DOHH2 (cell line): Measurements from ENCODE around the gene PREX1.

Source experiments
- H3F3A ChIP-seq: fragments of 200-600 bp; sonication (generic), shearing (Covaris generic); 2 replicates; pipeline ENCODE4 v1.6.0; 2016; ENCODE audit warnings: antibody characterized with exemption, mild to moderate bottlenecking; ENCODE audit not compliant: control insufficient read depth, insufficient read depth
- H3K27ac ChIP-seq: fragments of 200-600 bp; sonication (generic); 2 replicates; pipeline ENCODE4 v1.5.1; 2014; ENCODE audit warnings: low read depth, mild to moderate bottlenecking, low read length, moderate library complexity
- H3K27me3 ChIP-seq: fragments of 200-600 bp; sonication (generic); 2 replicates; pipeline ENCODE4 v1.6.1; 2014; ENCODE audit warnings: mild to moderate bottlenecking, low read length, mixed read lengths; ENCODE audit not compliant: control insufficient read depth
- H3K36me3 ChIP-seq: fragments of 200-600 bp; sonication (generic); 2 replicates; pipeline ENCODE4 v1.6.1; 2014; ENCODE audit warnings: mild to moderate bottlenecking, low read length, moderate library complexity, mixed read lengths; ENCODE audit not compliant: control insufficient read depth
- H3K4me1 ChIP-seq: fragments of 200-600 bp; sonication (generic); 2 replicates; pipeline ENCODE4 v1.6.1; 2014; ENCODE audit warnings: mild to moderate bottlenecking, low read length, mixed read lengths; ENCODE audit not compliant: control insufficient read depth
- H3K4me2 ChIP-seq: fragments of 200-600 bp; sonication (generic); 2 replicates; pipeline ENCODE4 v1.6.0; 2014; ENCODE audit warnings: mild to moderate bottlenecking, low read length, moderate library complexity
- H3K4me3 ChIP-seq: fragments of 200-600 bp; sonication (generic); 2 replicates; pipeline ENCODE4 v1.5.1; 2014; ENCODE audit warnings: mild to moderate bottlenecking, low read length, mixed read lengths
- H3K79me2 ChIP-seq: fragments of 200-600 bp; sonication (generic); 2 replicates; pipeline ENCODE4 v1.6.1; 2014; ENCODE audit warnings: mild to moderate bottlenecking, low read length, mixed read lengths; ENCODE audit not compliant: control insufficient read depth
- H3K9me2 ChIP-seq: fragments of 200-600 bp; sonication (generic); replicated peaks from 2 replicates; pipeline ENCODE4 v1.6.1; 2014; ENCODE audit warnings: mild to moderate bottlenecking, low read length, mixed read lengths; ENCODE audit not compliant: control insufficient read depth
- H3K9me3 ChIP-seq: fragments of 200-600 bp; sonication (generic); 2 replicates; pipeline ENCODE4 v1.6.1; 2014; ENCODE audit warnings: antibody characterized with exemption, low read length, mixed read lengths; ENCODE audit not compliant: control insufficient read depth, insufficient read depth
- H4K20me1 ChIP-seq: fragments of 200-600 bp; sonication (generic); 2 replicates; pipeline ENCODE4 v1.6.0; 2014; ENCODE audit warnings: low read depth, mild to moderate bottlenecking, antibody characterized with exemption, low read length, moderate library complexity; ENCODE audit not compliant: control insufficient read depth, insufficient read depth
- EZH2phosphoT487 ChIP-seq: fragments of 200-600 bp; sonication (generic); IDR thresholded peaks from 2 replicates; pipeline ENCODE4 v1.6.1; 2017; ENCODE audit warnings: borderline replicate concordance, mild to moderate bottlenecking, antibody characterized with exemption, low read length, moderate library complexity, mixed read lengths
- TF ChIP-seq, protein P1 (sequence below): fragments of 200-600 bp; sonication (generic); IDR thresholded peaks from one replicate; pipeline ENCODE4 v1.5.1; 2014; ENCODE audit warnings: antibody characterized with exemption, mild to moderate bottlenecking, low read depth, low read length; ENCODE audit not compliant: poor library complexity, severe bottlenecking

The PREX1 gene

GRCh38 chr20:48807051-48807450 lies 20.7 kb downstream of the PREX1 start:
- no peaks in the 10 kb centered on the region for H3K9me2 ChIP-seq
- peaks cover 15% of the 10 kb centered on the region for H3K4me1 ChIP-seq
- H3K4me2 ChIP-seq = no peak overlapping the region
- TF ChIP-seq, protein P1, sequence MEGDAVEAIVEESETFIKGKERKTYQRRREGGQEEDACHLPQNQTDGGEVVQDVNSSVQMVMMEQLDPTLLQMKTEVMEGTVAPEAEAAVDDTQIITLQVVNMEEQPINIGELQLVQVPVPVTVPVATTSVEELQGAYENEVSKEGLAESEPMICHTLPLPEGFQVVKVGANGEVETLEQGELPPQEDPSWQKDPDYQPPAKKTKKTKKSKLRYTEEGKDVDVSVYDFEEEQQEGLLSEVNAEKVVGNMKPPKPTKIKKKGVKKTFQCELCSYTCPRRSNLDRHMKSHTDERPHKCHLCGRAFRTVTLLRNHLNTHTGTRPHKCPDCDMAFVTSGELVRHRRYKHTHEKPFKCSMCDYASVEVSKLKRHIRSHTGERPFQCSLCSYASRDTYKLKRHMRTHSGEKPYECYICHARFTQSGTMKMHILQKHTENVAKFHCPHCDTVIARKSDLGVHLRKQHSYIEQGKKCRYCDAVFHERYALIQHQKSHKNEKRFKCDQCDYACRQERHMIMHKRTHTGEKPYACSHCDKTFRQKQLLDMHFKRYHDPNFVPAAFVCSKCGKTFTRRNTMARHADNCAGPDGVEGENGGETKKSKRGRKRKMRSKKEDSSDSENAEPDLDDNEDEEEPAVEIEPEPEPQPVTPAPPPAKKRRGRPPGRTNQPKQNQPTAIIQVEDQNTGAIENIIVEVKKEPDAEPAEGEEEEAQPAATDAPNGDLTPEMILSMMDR = no peak
- TF ChIP-seq EZH2phosphoT487 = no peak
- no peaks in the 10 kb centered on the region for H3K36me3 ChIP-seq
- H4K20me1 ChIP-seq = no peaks in the 10 kb centered on the region
- no peaks in the 10 kb centered on the region for H3K27me3 ChIP-seq
- H3F3A ChIP-seq = no peaks in the 10 kb centered on the region
- peaks cover 11% of the 10 kb centered on the region; the same call in 1 of the 2 replicates for H3K9me3 ChIP-seq
- no peak overlapping the region for H3K4me3 ChIP-seq
- H3K79me2 ChIP-seq = no peaks in the 10 kb centered on the region
- H3K27ac ChIP-seq = no peak overlapping the region

DNA sequence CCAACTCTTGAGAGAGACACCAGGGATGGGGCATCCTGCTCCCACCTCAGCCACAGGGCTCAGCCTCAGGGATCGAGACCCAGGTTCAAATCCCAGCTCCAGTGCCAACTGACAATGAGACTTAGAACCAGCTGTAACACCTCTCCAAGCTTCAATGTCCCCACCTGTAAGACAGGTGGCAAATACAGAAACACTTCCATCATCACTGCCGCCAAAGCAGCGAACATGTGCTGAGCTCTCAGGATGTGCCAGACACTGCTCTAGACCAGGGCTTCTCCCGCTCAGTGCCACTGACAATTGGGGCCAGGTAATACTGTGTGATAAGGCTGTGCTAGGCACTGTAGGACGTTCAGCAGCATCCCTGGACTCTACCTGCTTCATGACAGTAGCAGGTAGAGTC lies 22.1 kb downstream of the PREX1 start:
- TF ChIP-seq EZH2phosphoT487 = no peak
- TF ChIP-seq, protein P1 = no peak

GRCh38 chr20:48805286-48805685 lies 22.5 kb downstream of the PREX1 start:
- no peaks in the 10 kb centered on the region for H4K20me1 ChIP-seq
- H3K79me2 ChIP-seq = no peaks in the 10 kb centered on the region
- peaks cover 15% of the 10 kb centered on the region for H3K4me1 ChIP-seq
- no peaks in the 10 kb centered on the region for H3K36me3 ChIP-seq
- H3F3A ChIP-seq = no peaks in the 10 kb centered on the region
- H3K9me2 ChIP-seq = no peaks in the 10 kb centered on the region
- no peak overlapping the region for H3K4me3 ChIP-seq
- no peaks in the 10 kb centered on the region for H3K27me3 ChIP-seq
- H3K27ac ChIP-seq = no peak overlapping the region
- peaks cover 11% of the 10 kb centered on the region; the same call in 1 of the 2 replicates for H3K9me3 ChIP-seq
- TF ChIP-seq, protein P1 = no peak
- H3K4me2 ChIP-seq = no peak overlapping the region

More for the DNA sequence above, 22.1 kb downstream of the PREX1 start:
- H3K4me1 ChIP-seq = peaks cover 15% of the 10 kb centered on the region
- no peaks in the 10 kb centered on the region for H3K36me3 ChIP-seq
- no peak overlapping the region for H3K4me3 ChIP-seq
- peaks cover 11% of the 10 kb centered on the region; the same call in 1 of the 2 replicates for H3K9me3 ChIP-seq
- no peaks in the 10 kb centered on the region for H3K27me3 ChIP-seq
- no peak overlapping the region for H3K4me2 ChIP-seq
- H3K27ac ChIP-seq = no peak overlapping the region
- no peaks in the 10 kb centered on the region for H3K79me2 ChIP-seq
- H3F3A ChIP-seq = no peaks in the 10 kb centered on the region
- H3K9me2 ChIP-seq = no peaks in the 10 kb centered on the region
- no peaks in the 10 kb centered on the region for H4K20me1 ChIP-seq
